Progenitor cell of endocrine pancreas (in vitro differentiated cells): ENCODE results near the gene RAB6B. TPM values are rescaled to one million over a fixed set of nuclear protein-coding genes. Genes with fewer than 3 reads are reported as not detected.

Experiments used
- DNase-seq: peaks from one replicate; pipeline ENCODE4 v3.0.0; 2021; ENCODE audit warnings: low spot score; ENCODE audit not compliant: unreplicated experiment
- H3K27ac Mint-ChIP-seq: 2 replicates; pipeline ENCODE4 v1.8.0; 2021; ENCODE audit warnings: mild to moderate bottlenecking, moderate library complexity, mixed read lengths
- H3K27me3 Mint-ChIP-seq: 2 replicates; pipeline ENCODE4 v1.8.0; 2021; ENCODE audit warnings: mixed read lengths
- H3K36me3 Mint-ChIP-seq: 2 replicates; pipeline ENCODE4 v1.8.0; 2022; ENCODE audit warnings: mixed read lengths; ENCODE audit not compliant: insufficient read depth
- H3K4me1 Mint-ChIP-seq: 2 replicates; pipeline ENCODE4 v1.8.0; 2021; ENCODE audit warnings: low read depth, mixed read lengths
- H3K4me3 Mint-ChIP-seq: 2 replicates; pipeline ENCODE4 v1.8.0; 2021; ENCODE audit warnings: low read depth, mild to moderate bottlenecking, moderate library complexity, mixed read lengths
- H3K9me3 Mint-ChIP-seq: 2 replicates; pipeline ENCODE4 v1.8.0; 2021; ENCODE audit warnings: low read depth, mixed read lengths
- total RNA-seq: library from RNA; stranded (reverse); gene quantifications from 2 replicates; pipeline ENCODE4 v1.2.1, GENCODE V29; 2021
- TF ChIP-seq, protein P1 (sequence below): fragments of 200-600 bp; sonication (generic); IDR thresholded peaks from one replicate; pipeline ENCODE4 v1.5.0; 2021; ENCODE audit warnings: antibody characterized with exemption, mild to moderate bottlenecking; ENCODE audit not compliant: unreplicated experiment

Gene RAB6B
- total RNA-seq, 1 donor from 2014 or later: 10.5 TPM

DNA sequence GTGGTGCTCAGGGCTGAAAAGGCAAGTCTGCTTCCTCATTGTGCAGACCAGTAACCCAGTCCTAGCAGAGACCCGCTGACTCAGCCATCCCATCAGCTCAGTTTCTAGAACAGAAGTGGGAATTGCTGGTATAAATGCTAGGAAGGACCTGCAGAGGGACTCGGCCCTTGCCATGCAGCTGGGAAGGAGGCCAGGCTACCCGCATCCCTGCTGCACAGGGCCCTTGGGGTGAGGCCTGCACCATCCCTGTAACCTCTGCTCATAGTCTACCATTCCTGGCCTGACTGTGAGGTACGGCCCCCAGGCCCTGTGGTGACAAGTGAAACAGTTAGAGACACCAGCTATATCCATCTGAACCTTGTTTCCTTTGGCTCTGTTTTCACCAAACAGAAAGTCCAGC is 23.5 kb downstream of the RAB6B start:
- Mint-ChIP-seq H3K27ac (no peak overlapping the region), H3K4me3 (no peak overlapping the region), H3K27me3 (peaks cover 17% of the 10 kb centered on the region), H3K4me1 (peaks cover 2% of the 10 kb centered on the region), H3K36me3 (no peaks in the 10 kb centered on the region), H3K9me3 (no peaks in the 10 kb centered on the region)
- DNase-seq: no peak
- TF ChIP-seq, protein P1, sequence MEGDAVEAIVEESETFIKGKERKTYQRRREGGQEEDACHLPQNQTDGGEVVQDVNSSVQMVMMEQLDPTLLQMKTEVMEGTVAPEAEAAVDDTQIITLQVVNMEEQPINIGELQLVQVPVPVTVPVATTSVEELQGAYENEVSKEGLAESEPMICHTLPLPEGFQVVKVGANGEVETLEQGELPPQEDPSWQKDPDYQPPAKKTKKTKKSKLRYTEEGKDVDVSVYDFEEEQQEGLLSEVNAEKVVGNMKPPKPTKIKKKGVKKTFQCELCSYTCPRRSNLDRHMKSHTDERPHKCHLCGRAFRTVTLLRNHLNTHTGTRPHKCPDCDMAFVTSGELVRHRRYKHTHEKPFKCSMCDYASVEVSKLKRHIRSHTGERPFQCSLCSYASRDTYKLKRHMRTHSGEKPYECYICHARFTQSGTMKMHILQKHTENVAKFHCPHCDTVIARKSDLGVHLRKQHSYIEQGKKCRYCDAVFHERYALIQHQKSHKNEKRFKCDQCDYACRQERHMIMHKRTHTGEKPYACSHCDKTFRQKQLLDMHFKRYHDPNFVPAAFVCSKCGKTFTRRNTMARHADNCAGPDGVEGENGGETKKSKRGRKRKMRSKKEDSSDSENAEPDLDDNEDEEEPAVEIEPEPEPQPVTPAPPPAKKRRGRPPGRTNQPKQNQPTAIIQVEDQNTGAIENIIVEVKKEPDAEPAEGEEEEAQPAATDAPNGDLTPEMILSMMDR: no peak

DNA sequence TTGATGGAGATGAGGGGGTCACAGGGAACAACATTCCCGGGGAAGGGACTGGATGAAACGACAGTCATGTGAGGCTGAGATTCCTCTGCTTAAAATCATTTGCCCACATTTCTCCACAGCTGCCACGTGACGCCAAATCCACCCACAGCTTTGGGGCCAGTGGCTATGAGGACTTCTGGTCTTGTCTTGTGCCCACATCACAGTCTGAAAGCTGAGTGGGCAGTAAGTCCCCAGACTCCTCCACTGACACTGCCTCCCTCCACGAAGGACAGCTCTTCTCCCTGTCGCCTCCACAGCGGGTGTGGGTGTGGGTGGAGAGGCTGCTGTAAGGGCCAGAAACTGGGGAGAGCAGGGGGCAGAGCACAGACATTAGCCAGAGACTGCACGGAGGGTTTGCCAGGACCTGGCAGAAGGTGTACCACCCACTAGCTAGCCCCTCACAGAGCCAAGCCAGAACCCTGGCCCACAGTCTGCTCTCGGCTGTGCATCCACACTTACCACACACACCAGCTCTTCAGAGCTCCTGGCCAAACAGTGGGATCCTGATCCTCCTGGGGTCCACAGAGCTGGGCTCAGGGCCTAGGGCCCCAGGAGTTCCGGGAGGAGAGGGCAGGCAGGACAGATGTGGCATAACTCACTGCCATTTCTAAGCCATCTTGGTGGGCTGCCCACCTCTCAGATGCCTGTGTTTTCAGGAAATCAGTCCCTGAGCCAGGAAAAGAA is 24.2 kb downstream of the RAB6B start:
- Mint-ChIP-seq H3K27me3 (peaks cover 17% of the 10 kb centered on the region), H3K27ac (no peak overlapping the region), H3K4me3 (no peak overlapping the region), H3K4me1 (peaks cover 2% of the 10 kb centered on the region), H3K36me3 (no peaks in the 10 kb centered on the region), H3K9me3 (no peaks in the 10 kb centered on the region)
- DNase-seq: no peak
- TF ChIP-seq, protein P1: no peak

DNA sequence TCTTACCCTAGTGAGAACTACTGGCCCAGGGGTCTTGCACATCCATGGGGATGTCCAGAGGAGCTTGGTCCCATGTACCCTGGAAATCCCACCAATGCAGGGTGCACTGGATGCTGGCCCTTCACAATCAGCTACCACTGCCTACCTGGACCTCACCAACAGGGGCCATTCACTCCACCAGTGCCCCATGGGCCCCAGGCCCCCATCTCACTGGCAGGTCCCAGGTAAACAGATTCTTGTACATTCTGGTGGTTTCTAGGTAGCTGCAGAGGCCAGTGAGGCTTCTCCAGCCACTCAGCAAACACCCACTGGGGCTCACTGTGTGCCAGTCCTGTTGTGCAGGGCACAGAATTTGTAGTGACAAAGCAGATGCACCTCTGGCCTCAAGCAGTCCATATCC is 24.9 kb downstream of the RAB6B start:
- TF ChIP-seq, protein P1: no peak
- Mint-ChIP-seq H3K4me1 (peaks cover 2% of the 10 kb centered on the region), H3K27me3 (peaks cover 12% of the 10 kb centered on the region), H3K36me3 (no peaks in the 10 kb centered on the region), H3K27ac (no peak overlapping the region), H3K9me3 (no peaks in the 10 kb centered on the region), H3K4me3 (no peak overlapping the region)
- no peak for DNase-seq

DNA sequence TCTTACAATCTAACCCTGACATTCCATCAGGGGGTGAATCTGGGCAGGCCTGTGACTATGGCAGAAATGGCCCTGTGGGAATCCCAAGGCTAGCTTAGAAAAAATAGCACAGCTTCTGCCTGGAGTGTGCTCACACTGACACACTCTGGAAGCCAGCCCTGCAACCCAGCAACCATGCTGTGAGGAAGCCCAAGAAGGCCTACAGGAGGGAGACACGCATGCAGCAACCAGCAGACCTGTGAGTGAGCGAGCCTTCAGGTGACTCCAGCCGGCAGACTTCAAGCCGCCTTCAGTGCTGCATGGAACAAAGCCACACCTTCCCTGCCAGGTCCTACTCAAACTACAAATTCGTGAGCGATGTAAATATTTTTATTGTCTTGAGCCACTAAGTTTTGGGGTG is 26.1 kb downstream of the RAB6B start:
- Mint-ChIP-seq H3K27me3 (peaks cover 12% of the 10 kb centered on the region), H3K9me3 (no peaks in the 10 kb centered on the region), H3K27ac (no peak overlapping the region), H3K36me3 (no peaks in the 10 kb centered on the region), H3K4me3 (no peak overlapping the region), H3K4me1 (peaks cover 2% of the 10 kb centered on the region)
- TF ChIP-seq, protein P1: no peak
- DNase-seq: no peak

DNA sequence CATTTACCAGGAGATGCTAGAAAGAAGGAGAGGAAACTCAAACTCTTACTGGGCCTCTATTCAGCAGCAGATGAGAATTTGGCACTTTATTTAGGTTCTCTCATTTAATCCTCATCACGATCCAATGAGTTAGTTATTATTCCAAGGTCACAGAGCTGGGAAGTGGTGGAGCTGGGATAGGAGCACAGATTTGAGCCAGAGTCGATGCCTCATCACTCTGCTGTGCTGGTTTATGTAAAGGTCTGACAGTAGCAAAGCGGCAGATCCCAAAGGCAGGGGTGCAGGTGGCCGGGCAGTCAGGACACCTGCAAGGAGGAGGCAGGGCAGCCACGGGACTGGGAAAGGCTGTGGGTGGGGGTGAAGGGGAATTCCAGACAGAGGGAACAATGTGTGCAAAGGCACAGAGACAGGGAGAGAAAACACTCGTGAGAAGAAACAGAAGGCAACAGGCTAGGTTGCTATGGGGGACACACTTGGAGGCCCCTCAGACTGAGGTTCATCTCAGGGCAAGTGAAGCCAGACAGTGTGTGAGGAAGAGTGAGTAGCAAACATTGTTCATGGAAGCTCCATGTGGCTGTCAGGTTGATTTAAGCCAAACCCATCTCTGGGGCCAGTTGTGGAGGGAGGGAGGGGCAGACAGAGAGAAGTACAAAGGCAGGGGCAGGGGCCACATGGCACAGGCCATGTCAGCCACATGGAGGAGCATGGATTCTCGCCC is 26.8 kb downstream of the RAB6B start:
- TF ChIP-seq, protein P1: no peak
- DNase-seq: no peak
- H3K36me3 Mint-ChIP-seq: no peaks in the 10 kb centered on the region
- no peaks in the 10 kb centered on the region for H3K9me3 Mint-ChIP-seq
- H3K27ac Mint-ChIP-seq: no peak overlapping the region
- peaks cover 12% of the 10 kb centered on the region for H3K27me3 Mint-ChIP-seq
- H3K4me3 Mint-ChIP-seq: no peak overlapping the region
- peaks cover 2% of the 10 kb centered on the region for H3K4me1 Mint-ChIP-seq
